GM21423 (cell line): Measurements from ENCODE around the gene ACAP1.
"Not testable (repeated sequence)": the region's sequence is repeated elsewhere in the genome, so short reads cannot be mapped to it uniquely, and the experiment has no call there.

Source experiments
- ATAC-seq: cut with Tn5 transposase; IDR thresholded peaks from one replicate; pipeline ENCODE4 v1.9.1; 2021; ENCODE audit warnings: mild to moderate bottlenecking, moderate library complexity; ENCODE audit not compliant: unreplicated experiment

Gene ACAP1

DNA sequence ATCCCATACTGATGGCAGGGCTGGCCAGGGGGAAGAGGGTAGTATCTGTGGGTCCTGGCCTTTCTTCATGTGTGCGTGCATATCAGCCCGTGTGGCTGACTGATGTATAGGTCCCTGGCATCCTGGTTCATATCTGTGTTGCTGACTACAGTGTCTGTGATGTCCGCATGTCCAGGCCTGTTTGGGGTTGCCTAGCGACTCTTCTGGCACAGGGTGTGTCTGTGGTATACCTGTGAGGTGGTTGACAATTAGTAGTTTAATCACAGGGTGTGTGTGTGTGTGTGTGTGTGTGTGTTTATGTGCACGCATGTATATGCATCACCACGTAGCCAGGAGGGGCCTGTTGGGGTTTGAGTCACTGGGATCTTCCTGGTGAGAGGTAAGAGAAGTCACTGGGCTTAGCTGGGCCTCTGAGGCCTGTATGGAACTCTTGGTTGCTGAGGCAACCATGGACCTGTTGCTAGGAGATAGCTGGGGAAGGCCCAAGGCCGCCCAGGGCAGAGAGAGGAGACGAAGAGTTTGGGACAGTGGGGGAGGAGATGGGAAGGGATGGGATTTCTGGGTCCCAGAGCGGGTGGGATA is 18.0 kb downstream of the ACAP1 start:
- no peak for ATAC-seq

GRCh38 chr17:7355053-7355452 is 18.7 kb downstream of the ACAP1 start, which contains the start of gene TMEM95:
TMEM95 (plus strand) TSS chr17:7355156; CDS start chr17:7355205, 49 bp downstream.
- ATAC-seq, result no peak

GRCh38 chr17:7355573-7355972 is 19.2 kb downstream of the ACAP1 start:
- no peak for ATAC-seq

GRCh38 chr17:7356072-7356549 is 19.8 kb downstream of the ACAP1 start:
- no peak for ATAC-seq

GRCh38 chr17:7356756-7357155 is 20.4 kb downstream of the ACAP1 start:
- ATAC-seq, result no peak

- no peak for ATAC-seq
Observed at GRCh38 chr17:7357381-7357780, 21.1 kb downstream of the ACAP1 start.

DNA sequence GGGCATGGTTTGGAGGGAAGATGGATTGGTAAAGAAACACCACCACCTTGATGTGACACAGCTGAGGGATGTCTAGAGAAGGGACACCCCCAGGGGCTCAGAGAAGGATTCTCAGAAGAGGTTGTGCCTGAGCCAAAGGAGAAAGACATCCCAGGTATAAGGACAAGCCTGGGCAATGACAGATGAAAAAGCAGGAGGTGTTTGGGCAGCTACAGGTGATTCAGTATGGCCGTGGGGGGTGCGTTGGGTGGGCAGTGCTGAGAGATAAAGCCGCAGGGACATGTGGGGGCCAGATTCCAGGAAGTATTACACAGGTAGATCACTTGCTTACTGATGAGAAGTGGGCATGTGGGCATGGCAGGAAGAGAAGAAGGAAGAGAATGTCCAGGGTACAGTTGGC is 25.6 kb downstream of the ACAP1 start:
- no peak for ATAC-seq

DNA sequence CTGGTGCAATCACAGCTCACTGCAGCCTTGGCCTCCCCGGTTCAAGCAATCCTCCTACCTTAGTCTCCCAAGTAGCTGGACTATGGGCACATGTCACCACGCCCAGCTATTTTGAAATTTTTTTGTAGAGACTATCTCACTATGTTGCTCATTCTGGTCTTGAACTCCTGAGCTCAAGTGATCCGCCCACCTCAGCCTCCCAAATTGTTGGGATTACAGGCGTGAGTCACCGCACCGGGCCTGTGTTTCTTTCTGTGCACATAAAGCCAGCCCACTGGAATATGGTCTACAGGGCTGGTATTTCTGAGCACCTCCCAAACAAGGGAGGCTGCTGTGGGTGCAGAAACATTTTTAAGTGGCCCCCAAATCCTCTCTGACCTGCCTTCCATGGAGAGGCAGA is 27.0 kb downstream of the ACAP1 start:
- no peak for ATAC-seq

GRCh38 chr17:7365963-7366362 is 29.6 kb downstream of the ACAP1 start:
- ATAC-seq, result not testable (repeated sequence)

GRCh38 chr17:7367083-7367482 is 30.8 kb downstream of the ACAP1 start:
- no peak for ATAC-seq

DNA sequence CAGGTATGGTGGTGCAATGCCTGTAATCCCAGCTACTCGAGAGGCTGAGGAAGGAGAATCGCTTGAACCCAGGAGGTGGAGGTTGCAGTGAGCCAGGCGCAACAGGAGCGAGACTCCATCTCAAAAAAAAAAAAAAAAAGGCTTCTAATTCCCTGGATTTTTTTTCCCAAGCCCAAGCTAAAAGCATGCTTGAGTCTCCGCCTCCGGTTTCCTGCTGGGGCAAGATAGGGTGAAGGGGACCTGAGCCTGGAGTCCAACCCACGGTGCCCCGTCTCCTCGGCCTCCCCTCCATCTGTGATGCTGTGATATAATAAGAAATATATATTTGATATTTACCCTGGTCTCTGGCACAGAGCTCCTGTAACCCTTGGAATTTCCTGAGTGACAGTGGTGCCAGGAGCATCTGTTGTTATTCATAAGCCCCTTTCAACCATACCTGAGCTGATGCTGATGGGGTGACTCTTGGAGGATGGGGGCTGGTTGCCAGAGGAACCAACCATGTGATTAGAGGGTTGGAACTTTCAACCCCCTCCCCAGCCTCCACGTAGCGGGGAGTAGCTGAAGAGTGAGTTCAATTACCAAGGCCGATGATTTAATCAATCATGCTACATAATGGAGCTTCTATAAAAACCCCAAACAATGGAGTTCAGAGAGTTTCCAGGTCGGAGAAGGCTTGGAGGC is 31.7 kb downstream of the ACAP1 start:
- no peak for ATAC-seq

DNA sequence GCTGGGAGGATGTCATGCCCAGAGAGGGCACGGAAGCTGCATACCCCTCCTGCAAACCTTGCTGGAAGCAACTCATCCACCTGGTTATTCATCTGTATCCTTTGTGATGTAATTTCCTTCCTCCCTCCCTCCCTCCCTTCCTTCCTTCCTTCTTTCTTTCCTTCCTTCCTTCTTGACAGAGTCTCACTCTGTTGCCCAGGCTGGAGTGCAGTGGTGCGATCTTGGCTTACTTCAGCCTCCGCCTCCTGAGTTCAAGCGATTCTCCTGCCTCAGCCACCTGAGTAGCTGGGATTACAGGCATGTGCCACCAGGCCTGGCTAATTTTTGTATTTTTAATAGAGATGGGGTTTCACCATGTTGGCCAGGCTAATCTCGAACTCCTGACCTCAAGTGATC is 32.3 kb downstream of the ACAP1 start:
- ATAC-seq, result not testable (repeated sequence)

GRCh38 chr17:7369825-7370224 is 33.5 kb downstream of the ACAP1 start:
- ATAC-seq, result no peak

GRCh38 chr17:7370853-7371252 is 34.5 kb downstream of the ACAP1 start:
- no peak for ATAC-seq

GRCh38 chr17:7374353-7374752 is 38.0 kb downstream of the ACAP1 start:
- no peak for ATAC-seq

GRCh38 chr17:7379134-7379533 is 42.8 kb downstream of the ACAP1 start:
- no peak for ATAC-seq

DNA sequence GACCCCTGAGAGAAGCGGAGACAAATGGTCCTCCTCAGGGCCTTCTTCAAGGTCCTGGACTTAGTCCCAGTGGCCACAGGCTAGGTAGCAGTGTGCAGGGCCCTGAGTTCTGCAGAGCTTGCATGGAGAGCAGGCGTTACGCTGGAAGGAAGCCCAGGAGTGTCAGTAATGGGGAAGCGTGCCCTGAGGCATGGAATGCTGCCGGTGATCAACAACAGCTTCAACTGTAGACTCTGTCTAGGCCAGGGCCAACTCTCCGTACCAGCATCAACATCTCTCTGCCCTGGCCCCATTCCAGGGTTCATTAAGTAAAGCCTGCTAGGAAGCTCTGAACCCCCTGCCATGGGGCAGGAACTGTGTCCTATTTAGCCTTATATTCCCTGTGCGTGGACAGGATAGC is 44.0 kb downstream of the ACAP1 start:
- ATAC-seq, result no peak

DNA sequence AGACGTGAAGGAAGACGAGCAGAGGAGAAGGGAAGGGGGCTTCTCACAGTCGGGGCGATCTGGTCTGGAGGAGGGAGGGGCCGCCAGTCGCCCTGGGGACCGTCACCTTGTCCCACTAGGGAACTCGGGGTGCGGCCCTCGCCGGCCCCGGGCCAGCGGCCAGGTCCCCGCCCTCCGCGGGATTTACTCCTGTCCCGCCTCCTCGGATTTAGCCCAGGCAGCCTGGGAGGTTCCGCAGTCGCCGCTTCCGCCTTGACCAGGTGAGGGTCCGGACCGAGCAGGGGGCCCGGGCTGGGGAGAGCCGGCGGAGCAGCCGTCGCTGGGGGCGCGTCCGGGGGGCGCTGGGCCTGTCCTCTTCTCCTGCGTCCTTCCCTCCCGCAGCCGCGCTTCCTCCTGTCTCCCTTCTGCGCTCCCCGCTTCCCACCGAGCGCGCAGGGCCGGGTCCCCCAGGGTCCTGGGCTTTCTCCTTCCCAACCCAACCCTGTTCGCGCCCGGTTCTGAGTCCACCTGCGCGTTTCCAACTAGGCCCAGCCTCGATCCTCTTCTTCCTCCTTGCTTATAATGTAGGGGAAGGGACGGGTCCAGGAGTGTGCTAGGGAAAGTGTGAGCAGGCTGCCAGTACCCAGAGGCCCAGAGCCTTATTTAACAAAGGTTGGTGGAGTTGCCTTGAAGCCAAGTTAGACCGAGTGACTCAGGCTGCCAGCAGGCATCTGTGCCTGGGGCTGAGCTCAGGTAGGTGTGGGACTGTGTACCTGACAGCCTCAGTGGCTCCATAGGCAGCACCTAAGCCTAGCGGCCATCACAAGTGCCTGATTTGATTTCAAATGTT is 44.7 kb downstream of the ACAP1 start, which contains the start of gene TNK1:
TNK1 (plus strand) TSS at position 235 of the 829 bp plus-strand sequence. CDS start 1,838 bp downstream, outside the sequence.
- ATAC-seq, result no peak

- ATAC-seq, result no peak
Observed at GRCh38 chr17:7382901-7383300, 46.6 kb downstream of the ACAP1 start.

DNA sequence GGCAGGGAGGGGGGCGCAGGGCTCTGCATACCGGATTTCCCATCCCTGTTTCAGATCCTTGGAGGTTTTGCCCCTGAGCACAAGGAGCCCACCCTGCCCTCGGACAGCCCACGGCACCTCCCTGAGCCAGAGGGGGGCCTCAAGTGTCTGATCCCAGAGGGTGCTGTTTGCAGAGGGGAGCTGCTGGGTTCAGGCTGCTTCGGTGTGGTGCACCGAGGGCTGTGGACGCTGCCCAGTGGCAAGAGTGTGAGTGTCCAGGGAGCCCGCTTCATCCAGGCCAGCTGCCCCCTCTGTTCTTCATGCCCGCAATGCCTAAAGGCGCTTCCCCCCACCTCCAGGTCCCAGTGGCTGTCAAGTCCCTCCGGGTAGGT is 47.0 kb downstream of the ACAP1 start:
- ATAC-seq, result no peak

DNA sequence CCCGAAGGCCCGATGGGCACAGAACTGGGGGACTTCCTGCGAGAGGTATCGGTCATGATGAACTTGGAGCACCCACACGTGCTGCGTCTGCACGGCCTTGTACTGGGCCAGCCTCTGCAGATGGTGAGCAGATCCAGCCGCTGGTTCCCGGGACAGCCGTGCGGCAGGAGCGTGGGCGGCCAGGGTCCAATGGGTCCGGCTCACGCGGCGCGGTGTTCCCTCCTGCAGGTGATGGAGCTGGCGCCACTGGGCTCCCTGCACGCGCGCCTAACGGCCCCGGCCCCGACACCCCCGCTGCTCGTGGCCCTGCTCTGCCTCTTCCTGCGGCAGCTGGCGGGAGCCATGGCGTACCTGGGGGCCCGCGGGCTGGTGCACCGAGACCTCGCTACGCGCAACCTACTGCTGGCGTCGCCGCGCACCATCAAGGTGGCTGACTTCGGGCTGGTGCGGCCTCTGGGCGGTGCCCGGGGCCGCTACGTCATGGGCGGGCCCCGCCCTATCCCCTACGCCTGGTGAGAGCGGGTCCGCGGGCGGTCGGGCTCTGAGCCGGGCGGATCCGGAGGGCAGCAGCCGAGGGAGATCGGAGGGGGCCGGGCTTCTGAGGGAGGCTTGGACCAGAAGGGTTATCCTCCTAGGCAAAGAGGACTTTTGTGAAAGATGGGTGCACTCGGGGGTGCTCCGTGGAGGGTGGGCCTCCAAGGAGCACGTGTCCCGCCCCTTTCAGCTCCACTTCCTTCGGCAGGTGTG is 47.6 kb downstream of the ACAP1 start:
- ATAC-seq, result peak; percentile 68
